ENCODE data around the gene LRRTM2.
"Not testable (repeated sequence)": the region's sequence is repeated elsewhere in the genome, so short reads cannot be mapped to it uniquely, and the experiment has no call there.

Gene LRRTM2

GRCh38 chr5:138878437-138879235 lies 3.5 kb upstream of the LRRTM2 start:
- no peak for DNase-seq

- DNase-seq: no peak
Measured at GRCh38 chr5:138876811-138877210, 1.7 kb upstream of the LRRTM2 start.

DNA sequence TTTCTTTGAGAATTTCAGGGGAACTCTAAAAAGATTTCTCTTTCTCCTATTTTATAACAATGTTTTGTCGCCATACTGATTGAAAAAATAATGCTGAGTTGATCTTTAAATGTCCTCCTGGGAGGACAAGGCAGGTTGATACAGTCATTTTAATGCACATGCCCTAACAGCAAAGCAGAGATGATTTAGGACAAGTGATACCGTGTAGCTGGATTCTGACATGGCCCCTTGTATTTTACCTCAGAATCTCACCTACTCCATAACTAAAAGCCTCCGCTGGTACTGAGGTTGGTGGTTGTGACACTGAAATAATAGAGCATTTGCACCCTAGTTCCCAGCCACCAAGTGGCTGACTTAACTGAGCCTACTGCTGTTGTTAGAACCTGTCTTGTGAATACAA lies 811 bp upstream of the LRRTM2 start:
- no peak for DNase-seq

DNA sequence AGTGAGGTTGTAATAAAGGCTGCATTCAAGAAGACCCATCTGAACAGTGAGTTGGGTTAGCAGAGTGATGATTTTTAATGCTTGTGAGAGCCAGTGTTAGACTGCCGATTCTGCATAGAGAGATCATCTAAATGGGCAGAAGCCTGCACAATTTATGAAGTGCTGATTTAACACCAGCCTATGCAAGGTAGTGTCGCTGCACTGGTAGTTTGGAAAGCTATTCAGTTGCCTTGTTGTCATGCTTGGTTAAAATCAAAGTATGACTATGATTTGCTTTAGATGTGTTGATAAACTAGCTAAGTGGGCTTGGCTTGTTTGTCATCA lies 379 bp upstream of the LRRTM2 start:
- DNase-seq: no peak

DNA sequence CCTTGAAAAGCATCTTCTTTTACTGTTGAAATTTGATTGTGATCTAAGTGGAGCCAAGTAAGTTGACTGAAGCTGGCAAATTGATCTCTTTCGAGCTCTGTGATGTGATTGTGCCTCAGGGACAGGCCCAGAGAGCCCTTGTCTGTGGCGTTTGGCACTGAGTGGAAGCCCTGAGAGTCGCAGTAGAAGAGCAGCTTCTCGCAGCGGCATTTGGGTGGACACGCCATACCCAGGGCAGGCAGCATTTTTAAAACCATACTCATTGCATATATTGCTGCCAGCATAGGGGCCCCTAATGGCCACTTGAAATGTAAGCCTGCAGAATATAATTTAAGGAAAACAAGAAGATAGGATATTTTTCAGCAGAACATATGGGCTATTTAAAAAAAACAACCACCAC lies 894 bp downstream of the LRRTM2 start:
- no peak for DNase-seq

DNA sequence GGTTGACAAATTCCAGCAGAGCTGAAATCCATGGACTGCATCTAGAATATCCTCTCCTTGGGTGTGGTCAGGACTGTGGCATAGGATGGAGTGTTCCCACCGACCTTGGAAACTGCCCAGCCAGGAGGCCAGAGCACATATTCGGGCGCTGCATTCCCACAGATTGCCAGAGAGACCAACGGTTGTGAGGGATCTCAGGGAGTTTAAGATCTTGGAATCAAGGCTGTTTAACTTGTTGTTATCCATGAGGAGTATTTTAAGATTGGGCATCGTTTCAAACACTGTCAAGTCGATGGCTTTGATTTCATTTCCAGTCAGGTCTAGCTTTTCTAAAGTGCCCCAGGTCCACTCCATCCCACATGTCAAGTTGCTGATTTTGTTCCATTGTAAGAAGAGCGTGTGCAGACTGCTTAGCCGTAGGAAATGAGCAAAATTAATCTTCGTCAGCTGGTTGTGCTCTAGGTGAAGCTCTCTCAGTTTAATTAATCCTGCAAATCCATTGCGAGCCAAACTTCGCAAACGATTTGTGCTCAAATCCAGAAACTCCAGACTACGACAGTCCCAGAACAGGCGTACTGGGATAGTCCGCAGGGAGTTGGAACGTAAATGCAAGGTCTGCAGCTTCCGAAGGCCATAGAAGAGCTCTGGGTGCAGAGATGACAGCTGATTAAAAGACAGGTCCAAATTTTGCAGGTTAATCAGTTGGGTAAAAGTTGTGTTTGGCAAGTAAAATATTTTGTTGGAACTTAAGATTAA lies 1.5 kb downstream of the LRRTM2 start:
- no peak for DNase-seq

DNA sequence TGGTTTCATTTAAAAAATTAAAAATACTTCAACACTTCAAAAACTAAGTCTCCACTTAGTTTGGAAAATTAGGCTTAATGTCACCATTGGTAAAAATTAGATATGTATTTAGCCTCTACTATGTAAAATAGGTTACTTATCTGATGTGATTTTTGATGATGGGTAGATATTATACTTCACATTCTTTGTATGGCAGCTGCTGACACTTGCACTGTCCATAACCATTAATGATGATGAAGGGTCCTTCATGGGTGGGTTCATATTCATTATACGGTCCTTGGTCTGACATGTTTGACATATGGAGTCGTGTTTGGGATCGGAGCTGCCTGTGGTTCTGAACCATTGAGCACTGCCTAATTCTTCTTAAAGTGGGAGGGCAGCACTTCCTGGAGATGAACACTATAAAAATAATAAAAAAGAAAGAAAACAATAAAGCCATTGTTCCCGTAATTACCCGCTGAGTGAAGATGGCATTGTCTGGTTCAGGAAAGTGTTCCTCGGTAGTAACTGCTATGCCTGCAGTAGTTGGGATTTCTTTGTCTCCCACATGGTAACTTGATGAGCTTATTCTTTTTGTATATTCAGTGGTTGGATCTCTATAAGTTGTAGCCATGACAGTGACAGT lies 2.2 kb downstream of the LRRTM2 start:
- DNase-seq: no peak

GRCh38 chr5:138870611-138871010 lies 4.5 kb downstream of the LRRTM2 start:
- DNase-seq: no peak

DNA sequence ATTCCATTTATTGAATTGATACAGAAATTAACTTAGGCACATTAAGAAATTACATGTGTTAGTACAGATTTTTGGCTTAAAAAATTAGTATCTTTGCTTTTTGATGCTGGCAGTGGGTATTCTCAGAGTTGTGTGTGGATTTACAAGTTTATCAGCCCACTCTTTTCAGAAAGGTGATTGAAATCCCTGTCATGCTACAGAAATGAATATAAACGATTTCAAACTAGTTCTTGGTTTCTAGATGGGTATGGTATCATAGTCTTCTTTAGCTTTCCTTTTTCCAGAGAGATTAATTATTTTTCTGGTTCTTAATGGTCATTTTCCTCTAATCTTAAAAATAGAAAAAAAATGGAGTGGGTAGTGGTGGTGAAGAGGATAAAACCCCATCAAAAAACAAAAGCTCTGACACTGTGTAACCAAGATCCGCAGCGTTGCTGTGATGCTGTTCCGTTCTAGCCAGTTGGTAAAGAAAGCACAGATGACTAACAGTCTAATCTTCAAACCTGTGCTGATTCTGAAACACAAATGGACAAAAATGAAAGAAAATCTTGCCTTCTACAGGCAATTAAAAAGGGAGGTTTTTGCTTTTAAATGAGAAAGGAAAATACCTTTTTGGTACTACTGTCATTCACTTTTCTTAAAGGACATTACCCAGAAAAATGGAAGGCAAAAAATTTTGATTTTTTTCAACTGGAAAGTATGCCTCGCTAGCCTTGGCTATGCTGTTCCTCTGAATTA lies 5.2 kb downstream of the LRRTM2 start:
- DNase-seq: no peak

- DNase-seq: no peak
Measured at GRCh38 chr5:138869038-138869437, 6.1 kb downstream of the LRRTM2 start.

GRCh38 chr5:138867011-138867410 lies 8.1 kb downstream of the LRRTM2 start:
- DNase-seq: no peak

DNA sequence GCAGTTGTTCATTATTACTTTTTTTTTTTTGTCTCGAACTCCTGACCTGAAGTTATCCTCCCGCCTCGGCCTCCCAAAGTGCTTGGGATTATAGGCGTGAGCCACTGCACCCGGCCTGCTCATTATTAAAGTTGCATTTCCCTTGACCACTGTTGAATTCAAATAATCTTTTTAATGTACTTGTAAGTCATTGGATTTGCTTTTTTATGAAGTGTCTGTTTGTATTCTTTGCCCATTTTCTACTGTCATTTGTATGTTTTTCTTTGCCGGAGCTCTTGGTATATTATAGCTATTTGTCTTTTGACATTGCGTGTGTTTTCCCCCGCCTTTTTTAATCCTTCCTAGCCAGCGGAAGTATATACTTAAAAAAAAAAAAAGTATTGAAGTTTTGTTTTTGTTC lies 22.0 kb downstream of the LRRTM2 start:
- DNase-seq: no peak

GRCh38 chr5:138850865-138851435 lies 24.2 kb downstream of the LRRTM2 start:
- DNase-seq: no peak

GRCh38 chr5:138849882-138850281 lies 25.3 kb downstream of the LRRTM2 start:
- DNase-seq: no peak

DNA sequence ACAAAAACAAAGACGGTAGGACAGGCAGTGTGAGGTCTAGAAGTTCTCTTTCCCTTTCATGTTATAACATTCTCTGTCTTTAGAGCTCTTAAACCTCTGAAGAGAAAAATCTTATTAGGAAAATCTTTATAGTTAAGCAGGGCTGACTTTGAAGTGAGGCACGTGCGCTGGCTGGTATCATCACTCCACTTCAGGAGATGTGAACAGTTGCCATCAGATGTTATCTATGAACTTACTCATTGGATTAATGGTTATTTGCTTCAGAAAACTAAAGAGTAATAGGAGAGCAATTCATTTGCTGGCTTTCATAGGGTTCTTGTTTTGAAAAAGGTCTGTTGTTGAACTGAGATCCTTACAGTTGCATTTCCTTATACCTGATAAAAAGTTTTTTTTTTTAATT lies 25.7 kb downstream of the LRRTM2 start:
- no peak for DNase-seq

GRCh38 chr5:138844812-138845513 lies 30.2 kb downstream of the LRRTM2 start:
- no peak for DNase-seq

DNA sequence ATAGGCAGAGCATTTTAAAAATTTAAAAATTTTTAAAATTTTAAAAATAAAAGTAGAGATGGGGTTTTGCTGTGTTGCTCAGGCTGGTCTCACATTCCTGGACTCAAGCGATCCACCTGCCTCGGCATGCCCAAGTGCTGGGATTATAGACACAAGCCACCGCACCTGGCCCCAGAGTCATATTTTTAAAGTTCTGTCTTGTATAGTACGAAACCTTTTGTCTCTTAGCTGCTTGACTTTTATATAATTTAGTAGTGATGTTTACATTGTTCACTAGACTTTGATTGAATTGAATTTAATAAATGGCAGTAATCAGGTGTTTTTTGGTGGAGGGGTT lies 31.0 kb downstream of the LRRTM2 start:
- no peak for DNase-seq

- DNase-seq: no peak
Measured at GRCh38 chr5:138843316-138844124, 31.6 kb downstream of the LRRTM2 start.

DNA sequence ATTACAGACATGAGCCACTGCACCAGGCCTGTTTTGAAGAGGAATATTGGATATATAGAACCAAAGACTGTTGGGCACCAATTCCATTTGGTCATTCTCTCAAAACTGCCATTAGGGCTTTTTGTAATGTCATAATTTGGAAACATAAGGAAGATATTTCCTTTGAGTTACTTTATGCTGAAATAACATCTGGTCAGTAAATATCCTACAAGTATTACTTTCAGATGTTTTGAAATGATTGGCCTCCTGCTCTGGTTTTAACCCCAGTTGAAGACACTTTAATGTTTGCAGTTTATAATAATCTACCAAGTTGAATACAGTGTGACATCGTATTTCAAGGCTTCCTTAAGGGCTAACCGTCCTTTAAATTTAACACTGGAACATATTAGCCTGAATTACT lies 33.6 kb downstream of the LRRTM2 start:
- no peak for DNase-seq

DNA sequence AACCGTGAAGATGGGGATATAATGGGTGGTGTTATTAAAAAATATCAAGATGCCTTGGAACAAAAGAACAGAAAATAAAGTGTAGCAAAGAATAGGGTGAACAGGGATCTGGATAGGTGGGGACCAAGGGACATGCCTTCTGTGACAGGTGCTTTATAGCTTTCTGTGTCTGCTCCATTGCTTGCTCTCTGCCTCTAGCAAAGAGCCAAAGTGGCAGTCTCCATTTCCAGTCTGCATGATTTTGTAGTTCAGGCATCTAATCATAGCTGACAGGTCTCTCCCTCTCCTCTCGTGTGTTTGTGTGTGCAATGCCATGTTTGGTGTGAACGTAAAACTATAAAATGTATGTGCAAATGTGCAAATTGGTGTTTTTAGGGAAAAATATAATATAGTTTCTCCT lies 35.0 kb downstream of the LRRTM2 start:
- DNase-seq: no peak

- DNase-seq: no peak
Measured at GRCh38 chr5:138837160-138837559, 38.0 kb downstream of the LRRTM2 start.

DNA sequence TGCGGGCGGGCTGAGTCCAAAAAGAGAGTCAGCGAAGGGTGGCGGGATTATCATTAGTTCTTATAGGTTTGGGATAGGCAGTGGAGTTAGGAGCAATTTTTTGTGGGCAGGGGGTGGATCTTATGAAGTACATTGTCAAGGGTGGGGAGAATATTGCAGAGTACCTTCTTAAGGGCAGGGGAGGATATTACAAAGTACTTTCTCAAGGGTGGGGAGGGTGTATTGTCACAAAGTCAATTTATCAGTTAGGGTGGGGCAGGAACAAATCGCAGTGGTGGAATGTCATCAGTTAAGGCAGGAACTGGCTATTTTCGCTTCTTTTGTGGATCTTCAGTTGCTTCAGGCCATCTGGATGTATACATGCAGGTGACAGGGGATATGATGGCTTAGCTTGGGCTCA lies 40.3 kb downstream of the LRRTM2 start:
- DNase-seq: not testable (repeated sequence)

All from stimulated activated CD8-positive, alpha-beta memory T cell treated with anti-CD3 and anti-CD28 coated beads, Interleukin-4, amount 100 ng/mL, for 48 hours (primary cell).